K562 (cell line): ENCODE measurements around the gene SPEG. TPM values are rescaled to one million over a fixed set of nuclear protein-coding genes. Genes with fewer than 3 reads are reported as not detected.
A peak's percentile ranks its signal among the peaks of the same experiment; 100 is the strongest.

ENCODE experiments used
- CBFA2T2 ChIP-seq: fragments of 450-650 bp; conservative IDR thresholded peaks from 2 replicates; pipeline ENCODE4 v1.6.1; 2017; ENCODE audit warnings: mild to moderate bottlenecking
- DPF2 ChIP-seq: fragments of 450-650 bp; IDR thresholded peaks from 2 replicates; pipeline ENCODE4 v1.6.1; 2016
- HDAC1 ChIP-seq, 2 experiments: fragments of 450-650 bp; IDR thresholded peaks; 2 replicates each; pipeline ENCODE4 v1.6.1; 2016 to 2017; ENCODE audit warnings: inconsistent platforms in 1 of 2, mild to moderate bottlenecking in 1 of 2, moderate library complexity in 1 of 2
- HMGXB4 ChIP-seq: sonication (generic); formaldehyde crosslinking; IDR thresholded peaks from 2 replicates; pipeline ENCODE4 v1.8.1; 2023; ENCODE audit warnings: mild to moderate bottlenecking, missing genetic modification reagents
- NCOA1 ChIP-seq: fragments of 450-650 bp; IDR thresholded peaks from 2 replicates; pipeline ENCODE4 v1.6.1; 2016; ENCODE audit warnings: low read depth
- NR2C1 ChIP-seq, 2 experiments: fragments of 450-650 bp; IDR thresholded peaks; 2 replicates each; pipeline ENCODE4 v1.6.1; 2017; ENCODE audit warnings: mild to moderate bottlenecking in 2 of 2, antibody characterized with exemption in 1 of 2, inconsistent platforms in 1 of 2, missing compliant biosample characterization in 1 of 2, missing genetic modification characterization in 1 of 2
- RBBP5 ChIP-seq: fragments of 200-600 bp; sonication (generic); IDR thresholded peaks from 2 replicates; pipeline ENCODE4 v1.6.1; 2012; ENCODE audit warnings: borderline replicate concordance, mild to moderate bottlenecking, low read length, control low read depth, inconsistent platforms; ENCODE audit not compliant: insufficient read depth, poor library complexity, severe bottlenecking
- RBM25 ChIP-seq: fragments of 200-400 bp; formaldehyde crosslinking; IDR thresholded peaks from 2 replicates; pipeline ENCODE4 v1.6.1; 2018; ENCODE audit warnings: low read length, low read depth, moderate library complexity; ENCODE audit not compliant: severe bottlenecking
- SIX5 ChIP-seq, 2 experiments: IDR thresholded peaks; 2 replicates each; pipeline ENCODE4 v1.6.1; 2011; ENCODE audit warnings: low read length in 2 of 2, borderline replicate concordance in 1 of 2, low read depth in 1 of 2, mild to moderate bottlenecking in 1 of 2, moderate library complexity in 1 of 2; ENCODE audit not compliant: insufficient read depth in 1 of 2
- ZBTB17 ChIP-seq: fragments of 450-650 bp; formaldehyde crosslinking; IDR thresholded peaks from 2 replicates; pipeline ENCODE4 v1.4.0; 2020; ENCODE audit warnings: mild to moderate bottlenecking
- ZNF609 ChIP-seq: sonication (generic); formaldehyde crosslinking; IDR thresholded peaks from 2 replicates; pipeline ENCODE4 v1.8.1; 2023; ENCODE audit warnings: missing genetic modification reagents, mild to moderate bottlenecking, borderline replicate concordance
- polyA plus RNA-seq, 8 experiments: library from polyadenylated mRNA; depleted of rRNA in 4 of 8; stranded (reverse) in 5 of 8; unstranded in 3 of 8; fragments of >200 nt; fragmentation: Nextera tagmentation in 2 of 8; fragmentation: Illumina TruSeq in 1 of 8; extraction: Ambion mirVana in 2 of 8; extraction: Trizol in 1 of 8; gene quantifications; 2 replicates each; pipeline versions ENCODE4 v1.2.1 to v1.2.3, GENCODE V29; 2011 to 2014; ENCODE audit warnings: inconsistent platforms in 1 of 8, missing spikeins in 1 of 8
- total RNA-seq, 7 experiments: library from RNA; depleted of rRNA in 6 of 7; stranded (reverse); fragments of >200 nt in 6 of 7; fragmentation: Illumina TruSeq in 2 of 7; extraction: Trizol in 2 of 7; gene quantifications; 2 replicates each; pipeline versions ENCODE4 v1.2.1 to v1.2.3, GENCODE V29; 2011 to 2021; ENCODE audit warnings: low replicate concordance in 1 of 7
- TF ChIP-seq, protein P1 (sequence below): fragments of 450-650 bp; IDR thresholded peaks from 2 replicates; pipeline ENCODE4 v1.6.1; 2016; ENCODE audit warnings: borderline replicate concordance
- TF ChIP-seq, protein P2 (sequence below): sonication (generic); formaldehyde crosslinking; IDR thresholded peaks from 2 replicates; pipeline ENCODE4 v1.5.0; 2020; ENCODE audit warnings: missing genetic modification reagents

Gene SPEG
- total and polyA plus RNA-seq, 9 of the 15 experiments (the other 6 are each of a cell fraction or from before 2014, with no cell fraction given) = 0.49 to 8.7 (median 3.0) TPM

GRCh38 chr2:219498280-219499057 is 63.8 kb downstream of the SPEG start, which contains the start of gene GMPPA (continued):
- TF ChIP-seq ZNF609 (no peak), CBFA2T2 (0 out of 2 replicates have a peak, but pooled peaks have one; percentile 27), RBM25 (peak; percentile 62), NR2C1 (IDR thresholded peaks at IDR 0.05) (peak; percentile 16; the same call in 1 of the 2 replicates), NR2C1 (tag; IDR thresholded peaks at IDR 0.05) (peak; percentile 56), RBBP5 (peak; percentile 54), SIX5 (IDR thresholded peaks at IDR 0.05; ENCODE audit: borderline replicate concordance in 1 of 2, insufficient read depth in 1 of 2, low read depth in 1 of 2, low read length in 2 of 2) (peak; percentile 71 to 76), HMGXB4 (CRISPR knock-in tag) (no peak), DPF2 (peak; percentile 77; the same call in 1 of the 2 replicates), ZBTB17 (CRISPR knock-in tag) (0 out of 2 replicates have a peak, but pooled peaks have one; percentile 9), HDAC1 (IDR thresholded peaks at IDR 0.05) (peak in 1 of 2 experiments; percentile 60; a peak in 2 of 4 replicates), NCOA1 (peak; percentile 52; the same call in 1 of the 2 replicates)
- TF ChIP-seq, protein P1, sequence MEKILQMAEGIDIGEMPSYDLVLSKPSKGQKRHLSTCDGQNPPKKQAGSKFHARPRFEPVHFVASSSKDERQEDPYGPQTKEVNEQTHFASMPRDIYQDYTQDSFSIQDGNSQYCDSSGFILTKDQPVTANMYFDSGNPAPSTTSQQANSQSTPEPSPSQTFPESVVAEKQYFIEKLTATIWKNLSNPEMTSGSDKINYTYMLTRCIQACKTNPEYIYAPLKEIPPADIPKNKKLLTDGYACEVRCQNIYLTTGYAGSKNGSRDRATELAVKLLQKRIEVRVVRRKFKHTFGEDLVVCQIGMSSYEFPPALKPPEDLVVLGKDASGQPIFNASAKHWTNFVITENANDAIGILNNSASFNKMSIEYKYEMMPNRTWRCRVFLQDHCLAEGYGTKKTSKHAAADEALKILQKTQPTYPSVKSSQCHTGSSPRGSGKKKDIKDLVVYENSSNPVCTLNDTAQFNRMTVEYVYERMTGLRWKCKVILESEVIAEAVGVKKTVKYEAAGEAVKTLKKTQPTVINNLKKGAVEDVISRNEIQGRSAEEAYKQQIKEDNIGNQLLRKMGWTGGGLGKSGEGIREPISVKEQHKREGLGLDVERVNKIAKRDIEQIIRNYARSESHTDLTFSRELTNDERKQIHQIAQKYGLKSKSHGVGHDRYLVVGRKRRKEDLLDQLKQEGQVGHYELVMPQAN = peak; percentile 60; the same call in 1 of the 2 replicates
- TF ChIP-seq, protein P2, sequence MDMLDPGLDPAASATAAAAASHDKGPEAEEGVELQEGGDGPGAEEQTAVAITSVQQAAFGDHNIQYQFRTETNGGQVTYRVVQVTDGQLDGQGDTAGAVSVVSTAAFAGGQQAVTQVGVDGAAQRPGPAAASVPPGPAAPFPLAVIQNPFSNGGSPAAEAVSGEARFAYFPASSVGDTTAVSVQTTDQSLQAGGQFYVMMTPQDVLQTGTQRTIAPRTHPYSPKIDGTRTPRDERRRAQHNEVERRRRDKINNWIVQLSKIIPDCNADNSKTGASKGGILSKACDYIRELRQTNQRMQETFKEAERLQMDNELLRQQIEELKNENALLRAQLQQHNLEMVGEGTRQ (CRISPR knock-in tag) = peak; percentile 80
